Ovary (tissue), 3 donors: ENCODE measurements around the gene RBM33.

Experiments used
- CTCF ChIP-seq, 3 donors: fragments of 450-650 bp in 2 of 3; fragments of 200-600 bp in 1 of 3; IDR thresholded peaks; one replicate each; pipeline versions ENCODE4 v1.5.1 to v1.8.0; 2016 to 2022; ENCODE audit warnings: antibody characterized with exemption in 3 of 3, mild to moderate bottlenecking in 1 of 3
- EP300 ChIP-seq: sonication (generic); formaldehyde crosslinking; IDR thresholded peaks from one replicate; pipeline ENCODE4 v1.6.1; 2017; ENCODE audit warnings: antibody characterized with exemption
- POLR2A ChIP-seq: fragments of 450-650 bp; IDR thresholded peaks from one replicate; pipeline ENCODE4 v1.6.1; 2017; ENCODE audit warnings: antibody characterized with exemption, mild to moderate bottlenecking, moderate library complexity
- donor health status: DM: no; HTN: no; CAD: no.

GRCh38 chr7:155773531-155773930, 129.1 kb downstream of the RBM33 start:
- no peak for TF ChIP-seq POLR2A
- no peak for TF ChIP-seq CTCF (IDR thresholded peaks at IDR 0.05)
- TF ChIP-seq EP300 = no peak
